Endothelial cell of umbilical vein (primary cell): ENCODE results near the gene ANKH.

Experiments
- EZH2 ChIP-seq: IDR thresholded peaks from 2 replicates; pipeline ENCODE4 v1.6.1; 2012; ENCODE audit warnings: borderline replicate concordance, low read depth, mild to moderate bottlenecking, moderate library complexity, low read length, inconsistent platforms; ENCODE audit not compliant: severe bottlenecking
- POLR2AphosphoS5 ChIP-seq: IDR thresholded peaks from 2 replicates; pipeline ENCODE4 v1.6.1; 2012; ENCODE audit warnings: low read depth, mild to moderate bottlenecking, control low read depth, low read length, moderate library complexity; ENCODE audit not compliant: insufficient read depth
- TF ChIP-seq, protein P1 (sequence below), 2 donors: IDR thresholded peaks; 1 replicate in 1 of 2; 2 replicates in 1 of 2; pipeline ENCODE4 v1.5.1; 2011; ENCODE audit warnings: low read length in 2 of 2, mild to moderate bottlenecking in 2 of 2, moderate library complexity in 2 of 2, control low read depth in 1 of 2, inconsistent platforms in 1 of 2, low read depth in 1 of 2; ENCODE audit not compliant: insufficient read depth in 1 of 2; ENCODE audit errors: extremely low read depth in 1 of 2

DNA sequence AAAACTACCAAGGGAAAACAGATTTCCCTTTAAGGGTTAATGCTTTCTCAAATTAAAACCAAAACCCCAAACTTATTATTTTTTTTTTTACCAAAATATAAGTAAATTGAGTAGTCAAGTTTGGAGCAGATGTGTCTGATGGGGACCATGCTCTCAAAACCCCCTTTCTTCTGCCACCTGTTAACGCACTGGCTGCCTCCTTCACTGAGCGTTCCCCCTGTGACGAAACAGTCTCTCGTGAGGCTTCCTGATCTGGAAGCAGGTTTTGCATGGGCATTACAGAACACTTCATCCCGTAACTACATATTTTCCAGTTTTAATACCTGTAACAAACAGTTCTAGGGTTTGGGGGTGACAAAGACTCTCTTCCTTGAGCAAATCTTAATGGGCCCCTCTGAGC lies 59.4 kb downstream of the ANKH start:
- TF ChIP-seq, protein P1, sequence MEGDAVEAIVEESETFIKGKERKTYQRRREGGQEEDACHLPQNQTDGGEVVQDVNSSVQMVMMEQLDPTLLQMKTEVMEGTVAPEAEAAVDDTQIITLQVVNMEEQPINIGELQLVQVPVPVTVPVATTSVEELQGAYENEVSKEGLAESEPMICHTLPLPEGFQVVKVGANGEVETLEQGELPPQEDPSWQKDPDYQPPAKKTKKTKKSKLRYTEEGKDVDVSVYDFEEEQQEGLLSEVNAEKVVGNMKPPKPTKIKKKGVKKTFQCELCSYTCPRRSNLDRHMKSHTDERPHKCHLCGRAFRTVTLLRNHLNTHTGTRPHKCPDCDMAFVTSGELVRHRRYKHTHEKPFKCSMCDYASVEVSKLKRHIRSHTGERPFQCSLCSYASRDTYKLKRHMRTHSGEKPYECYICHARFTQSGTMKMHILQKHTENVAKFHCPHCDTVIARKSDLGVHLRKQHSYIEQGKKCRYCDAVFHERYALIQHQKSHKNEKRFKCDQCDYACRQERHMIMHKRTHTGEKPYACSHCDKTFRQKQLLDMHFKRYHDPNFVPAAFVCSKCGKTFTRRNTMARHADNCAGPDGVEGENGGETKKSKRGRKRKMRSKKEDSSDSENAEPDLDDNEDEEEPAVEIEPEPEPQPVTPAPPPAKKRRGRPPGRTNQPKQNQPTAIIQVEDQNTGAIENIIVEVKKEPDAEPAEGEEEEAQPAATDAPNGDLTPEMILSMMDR (IDR thresholded peaks at IDR 0.05; ENCODE audit: extremely low read depth in 1 of 2, insufficient read depth in 1 of 2, low read depth in 1 of 2, low read length in 2 of 2) = no peak
- TF ChIP-seq EZH2 = no peak
- no peak for TF ChIP-seq POLR2AphosphoS5
